ENCODE results near the gene RALGPS1.

DNA sequence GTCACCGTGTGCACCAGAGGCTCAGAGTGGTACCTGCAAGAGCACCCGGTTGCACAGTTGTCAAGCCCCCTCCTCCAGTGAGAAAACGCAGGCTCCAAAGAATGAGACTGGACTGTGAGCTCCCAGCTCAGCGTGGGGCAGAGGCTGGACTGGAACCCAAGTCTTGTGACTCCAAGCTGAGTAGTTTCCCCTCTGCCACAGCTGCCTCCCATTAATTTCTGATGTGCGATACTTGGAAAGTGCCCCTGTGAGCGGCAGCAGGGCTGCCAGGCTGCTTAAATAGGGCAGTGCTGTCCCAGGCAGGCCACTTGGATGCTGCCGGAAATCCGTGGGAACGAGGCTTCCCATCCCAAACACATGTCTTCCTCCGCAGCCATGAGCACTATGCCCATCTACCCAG is 270.1 kb downstream of the RALGPS1 start:
- TF ChIP-seq, protein P1, sequence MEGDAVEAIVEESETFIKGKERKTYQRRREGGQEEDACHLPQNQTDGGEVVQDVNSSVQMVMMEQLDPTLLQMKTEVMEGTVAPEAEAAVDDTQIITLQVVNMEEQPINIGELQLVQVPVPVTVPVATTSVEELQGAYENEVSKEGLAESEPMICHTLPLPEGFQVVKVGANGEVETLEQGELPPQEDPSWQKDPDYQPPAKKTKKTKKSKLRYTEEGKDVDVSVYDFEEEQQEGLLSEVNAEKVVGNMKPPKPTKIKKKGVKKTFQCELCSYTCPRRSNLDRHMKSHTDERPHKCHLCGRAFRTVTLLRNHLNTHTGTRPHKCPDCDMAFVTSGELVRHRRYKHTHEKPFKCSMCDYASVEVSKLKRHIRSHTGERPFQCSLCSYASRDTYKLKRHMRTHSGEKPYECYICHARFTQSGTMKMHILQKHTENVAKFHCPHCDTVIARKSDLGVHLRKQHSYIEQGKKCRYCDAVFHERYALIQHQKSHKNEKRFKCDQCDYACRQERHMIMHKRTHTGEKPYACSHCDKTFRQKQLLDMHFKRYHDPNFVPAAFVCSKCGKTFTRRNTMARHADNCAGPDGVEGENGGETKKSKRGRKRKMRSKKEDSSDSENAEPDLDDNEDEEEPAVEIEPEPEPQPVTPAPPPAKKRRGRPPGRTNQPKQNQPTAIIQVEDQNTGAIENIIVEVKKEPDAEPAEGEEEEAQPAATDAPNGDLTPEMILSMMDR (IDR thresholded peaks at IDR 0.05): no peak
- TF ChIP-seq POLR2A (IDR thresholded peaks at IDR 0.05): no peak
- no peak for TF ChIP-seq POLR2AphosphoS5 (IDR thresholded peaks at IDR 0.05)
- no peak for TF ChIP-seq EP300 (IDR thresholded peaks at IDR 0.05)
